ENCODE results near the gene SH2D3C.
A peak's percentile ranks its signal among the peaks of the same experiment; 100 is the strongest.

The SH2D3C gene

DNA sequence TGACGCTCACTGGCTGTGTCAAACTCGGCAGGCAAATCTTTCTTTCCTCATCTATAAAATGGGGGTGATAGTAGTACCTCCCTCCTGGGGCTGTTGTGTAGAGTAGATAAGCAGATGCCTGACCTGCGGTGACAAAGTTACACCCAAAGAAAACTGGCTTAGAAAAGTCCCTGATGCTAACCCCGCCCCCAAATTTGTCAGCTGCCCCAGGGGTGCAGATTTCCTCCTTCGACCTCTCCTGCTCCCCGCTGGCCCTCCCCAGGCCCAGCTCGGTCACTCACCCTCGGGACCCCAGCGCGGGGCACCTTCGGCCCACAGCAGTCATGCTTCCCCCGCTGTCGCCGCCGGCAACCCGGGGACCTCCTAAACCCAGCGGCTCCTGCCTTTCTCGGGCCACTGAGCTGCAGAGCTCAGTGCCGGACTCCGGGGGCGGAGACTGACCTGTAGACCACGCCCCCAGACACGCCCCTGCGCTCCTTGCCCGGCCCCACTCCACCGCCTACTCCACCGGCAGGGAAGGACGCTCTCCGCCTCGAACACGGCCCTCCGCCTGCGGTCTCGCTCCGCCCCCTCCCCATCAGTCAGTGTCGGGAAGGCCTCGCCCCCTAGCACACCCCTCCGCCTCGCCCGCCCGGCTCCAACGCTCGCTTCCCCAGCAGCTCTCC lies 7.4 kb downstream of the SH2D3C start:
- DNase-seq = peak; percentile 100
- TF ChIP-seq, protein P1, sequence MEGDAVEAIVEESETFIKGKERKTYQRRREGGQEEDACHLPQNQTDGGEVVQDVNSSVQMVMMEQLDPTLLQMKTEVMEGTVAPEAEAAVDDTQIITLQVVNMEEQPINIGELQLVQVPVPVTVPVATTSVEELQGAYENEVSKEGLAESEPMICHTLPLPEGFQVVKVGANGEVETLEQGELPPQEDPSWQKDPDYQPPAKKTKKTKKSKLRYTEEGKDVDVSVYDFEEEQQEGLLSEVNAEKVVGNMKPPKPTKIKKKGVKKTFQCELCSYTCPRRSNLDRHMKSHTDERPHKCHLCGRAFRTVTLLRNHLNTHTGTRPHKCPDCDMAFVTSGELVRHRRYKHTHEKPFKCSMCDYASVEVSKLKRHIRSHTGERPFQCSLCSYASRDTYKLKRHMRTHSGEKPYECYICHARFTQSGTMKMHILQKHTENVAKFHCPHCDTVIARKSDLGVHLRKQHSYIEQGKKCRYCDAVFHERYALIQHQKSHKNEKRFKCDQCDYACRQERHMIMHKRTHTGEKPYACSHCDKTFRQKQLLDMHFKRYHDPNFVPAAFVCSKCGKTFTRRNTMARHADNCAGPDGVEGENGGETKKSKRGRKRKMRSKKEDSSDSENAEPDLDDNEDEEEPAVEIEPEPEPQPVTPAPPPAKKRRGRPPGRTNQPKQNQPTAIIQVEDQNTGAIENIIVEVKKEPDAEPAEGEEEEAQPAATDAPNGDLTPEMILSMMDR (IDR thresholded peaks at IDR 0.05; ENCODE audit: low read depth, low read length) = no peak
- H3K9me3 ChIP-seq = no peaks in the 10 kb centered on the region

DNA sequence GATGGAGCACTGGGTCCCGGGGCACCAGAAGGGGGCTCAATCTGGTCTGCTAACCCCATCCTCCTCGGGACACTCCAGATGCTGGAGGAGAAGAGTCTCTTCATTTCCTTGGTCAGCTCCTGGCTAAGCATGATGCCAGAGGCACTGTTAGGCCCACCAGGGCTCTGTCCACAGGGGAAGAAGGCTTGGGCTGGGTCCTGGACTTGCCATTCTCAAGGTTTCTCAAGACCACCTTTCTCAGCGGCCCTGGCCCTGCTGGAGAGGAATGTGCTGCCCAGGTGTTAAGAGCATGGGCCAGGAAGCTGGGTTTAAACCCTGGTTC lies 7.9 kb downstream of the SH2D3C start:
- no peaks in the 10 kb centered on the region for H3K36me3 ChIP-seq
- TF ChIP-seq, protein P1 (IDR thresholded peaks at IDR 0.05; ENCODE audit: low read depth, low read length) = no peak
- H3K9me3 ChIP-seq = no peaks in the 10 kb centered on the region
- no peak for DNase-seq
- H3K4me1 ChIP-seq = peaks cover 9% of the 10 kb centered on the region
- peak overlapping the region; percentile 43; the same call in 1 of the 2 replicates for H3K4me3 ChIP-seq (ENCODE audit: low read depth, low read length)
- no peaks in the 10 kb centered on the region for H3K27me3 ChIP-seq

More for the DNA sequence above, 7.4 kb downstream of the SH2D3C start:
- Histone ChIP-seq H3K4me1 (peaks cover 9% of the 10 kb centered on the region), H3K4me3 (ENCODE audit: low read depth, low read length) (peak overlapping the region; percentile 43), H3K27me3 (no peaks in the 10 kb centered on the region), H3K36me3 (no peaks in the 10 kb centered on the region)

DNA sequence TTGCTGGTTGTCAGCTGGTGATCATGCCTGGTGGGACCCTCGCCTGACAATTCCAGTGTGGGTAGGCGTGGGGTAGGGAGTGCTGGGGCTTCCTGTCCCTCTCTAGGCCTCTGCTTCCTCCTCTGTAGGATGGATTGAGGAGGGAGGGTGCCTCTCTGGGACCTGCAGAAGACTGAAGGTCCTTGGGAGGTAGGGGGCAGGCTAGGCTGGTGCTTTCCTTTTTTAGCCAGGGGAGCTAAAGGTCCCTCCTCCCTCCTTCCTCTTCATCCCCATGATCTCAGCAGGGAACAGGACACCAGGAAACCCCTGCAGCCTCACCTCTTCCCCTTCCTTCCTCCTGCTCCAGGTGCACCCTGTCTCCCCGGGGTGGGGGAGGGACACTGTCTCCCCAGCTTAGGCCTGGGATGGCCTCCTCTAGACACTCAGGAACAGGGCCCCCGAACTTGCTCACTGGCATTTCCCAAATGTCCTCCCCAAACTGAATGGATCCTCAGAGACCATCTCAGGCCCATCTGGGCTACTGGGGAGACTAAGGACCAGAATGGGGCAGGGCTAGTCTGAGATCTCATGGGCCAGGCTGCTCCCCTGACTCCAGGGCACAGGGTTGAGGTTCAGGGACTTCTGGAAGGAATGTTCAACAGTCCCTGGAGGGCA lies 8.4 kb downstream of the SH2D3C start:
- Histone ChIP-seq H3K4me3 (ENCODE audit: low read depth, low read length) (no peak overlapping the region), H3K36me3 (no peaks in the 10 kb centered on the region)
- no peak for DNase-seq

DNA sequence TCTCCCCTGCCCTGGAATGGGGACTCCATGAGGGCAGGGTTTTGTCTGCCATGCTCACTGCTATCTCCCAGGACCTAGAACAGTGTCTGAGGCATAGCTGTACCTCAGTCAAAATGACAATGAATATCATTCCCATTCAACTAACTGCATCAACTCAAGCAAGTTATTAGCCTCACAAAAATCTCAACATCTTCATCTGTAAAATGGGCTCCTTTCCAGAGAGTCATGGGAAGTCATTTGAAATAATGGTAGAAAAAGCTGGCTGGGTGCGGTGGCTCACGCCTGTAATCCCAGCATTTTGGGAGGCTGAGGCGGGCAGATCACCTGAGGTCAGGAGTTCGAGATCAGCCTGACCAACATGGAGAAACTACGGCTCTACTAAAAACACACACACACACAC lies 9.4 kb downstream of the SH2D3C start:
- Histone ChIP-seq H3K4me1 (peaks cover 9% of the 10 kb centered on the region), H3K27me3 (no peaks in the 10 kb centered on the region), H3K4me3 (ENCODE audit: low read depth, low read length) (no peak overlapping the region), H3K9me3 (no peaks in the 10 kb centered on the region), H3K36me3 (no peaks in the 10 kb centered on the region)
- no peak for DNase-seq
- TF ChIP-seq, protein P1 (IDR thresholded peaks at IDR 0.05; ENCODE audit: low read depth, low read length) = no peak

More for the DNA sequence above, 8.4 kb downstream of the SH2D3C start:
- TF ChIP-seq, protein P1 (IDR thresholded peaks at IDR 0.05; ENCODE audit: low read depth, low read length) = no peak
- peaks cover 9% of the 10 kb centered on the region for H3K4me1 ChIP-seq
- no peaks in the 10 kb centered on the region for H3K9me3 ChIP-seq
- no peaks in the 10 kb centered on the region for H3K27me3 ChIP-seq

DNA sequence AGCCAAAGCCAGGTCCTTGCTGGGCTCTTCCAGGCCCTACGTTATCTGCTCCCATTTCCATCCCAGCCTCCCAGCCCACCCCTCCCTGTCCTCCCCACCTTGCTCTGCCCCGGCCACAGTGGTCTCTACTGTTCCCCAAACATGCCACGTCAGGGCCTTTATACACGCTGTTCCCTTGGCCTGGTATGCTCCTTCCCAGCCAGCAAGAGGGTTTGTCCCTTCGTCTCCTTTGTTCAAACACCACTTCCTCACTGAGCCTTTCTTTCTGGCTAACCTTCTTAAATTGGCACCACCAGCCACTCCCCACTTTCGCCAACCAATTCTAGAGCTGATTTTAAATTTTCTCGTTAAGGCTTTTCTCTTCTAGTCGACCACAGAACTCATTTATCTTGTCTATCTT lies 9.8 kb downstream of the SH2D3C start:
- no peaks in the 10 kb centered on the region for H3K36me3 ChIP-seq
- H3K4me1 ChIP-seq = peaks cover 9% of the 10 kb centered on the region
- no peak overlapping the region for H3K4me3 ChIP-seq (ENCODE audit: low read depth, low read length)
- DNase-seq = no peak
- H3K27me3 ChIP-seq = no peaks in the 10 kb centered on the region
- TF ChIP-seq, protein P1 (IDR thresholded peaks at IDR 0.05; ENCODE audit: low read depth, low read length) = no peak
- H3K9me3 ChIP-seq = no peaks in the 10 kb centered on the region

DNA sequence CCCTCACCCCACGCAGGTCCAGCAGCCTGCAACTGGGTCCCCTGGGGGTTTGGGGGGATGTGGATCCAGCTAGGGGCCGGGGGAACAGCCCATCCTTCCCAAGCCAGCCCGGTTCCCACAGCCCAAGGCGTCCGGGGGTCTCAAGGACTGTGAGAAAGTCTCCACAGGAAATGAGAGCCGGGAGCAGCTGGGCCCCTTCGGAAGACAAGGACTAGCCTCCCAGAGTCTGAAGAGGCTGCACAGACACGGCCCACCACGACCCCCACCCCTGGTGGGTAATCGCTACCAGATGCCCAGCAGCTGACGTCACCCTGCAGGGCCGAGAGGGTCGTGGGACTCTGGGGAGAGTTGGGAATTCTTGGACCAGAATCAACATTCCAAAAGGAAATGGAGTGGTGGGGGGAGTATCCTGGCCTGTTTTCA lies 10.5 kb downstream of the SH2D3C start:
- Histone ChIP-seq H3K27me3 (no peaks in the 10 kb centered on the region), H3K9me3 (no peaks in the 10 kb centered on the region), H3K4me1 (peaks cover 9% of the 10 kb centered on the region), H3K4me3 (ENCODE audit: low read depth, low read length) (no peak overlapping the region), H3K36me3 (no peaks in the 10 kb centered on the region)
- TF ChIP-seq, protein P1 (IDR thresholded peaks at IDR 0.05; ENCODE audit: low read depth, low read length) = no peak
- DNase-seq = peak; percentile 51

Data from BE2C (cell line).